Measurements from ENCODE around the gene DYNC1I1.

DNA sequence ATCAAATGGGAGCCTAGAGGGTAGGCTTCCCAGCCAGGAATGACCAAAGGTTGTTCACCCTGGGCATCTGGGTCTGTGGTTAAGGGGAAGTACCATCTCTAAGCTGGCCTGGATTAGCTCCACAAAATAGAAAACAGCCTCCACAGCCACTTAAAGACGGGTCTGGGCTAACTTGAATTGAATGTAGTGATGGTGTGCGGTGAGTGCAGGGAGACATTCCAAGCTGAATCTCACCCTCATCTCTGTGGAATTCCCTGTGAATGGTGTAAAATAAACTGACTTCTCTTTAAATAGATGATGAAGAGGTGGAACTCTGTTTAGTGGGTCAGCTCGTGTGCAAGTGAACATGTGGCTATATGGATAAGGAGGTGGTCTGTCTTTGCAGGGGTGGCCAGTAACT, 251.0 kb downstream of the DYNC1I1 start:
- TF ChIP-seq ZNF274 (IDR thresholded peaks at IDR 0.05; ENCODE audit: low read depth, low read length) (no peak), YY1 (IDR thresholded peaks at IDR 0.05; ENCODE audit: insufficient read depth, insufficient read length) (no peak)
